Stimulated activated CD4-positive, alpha-beta T cell treated with anti-CD3 and anti-CD28 coated beads, Interleukin-1b, Interleukin-23, amount 100 ng/mL, for 48 hours (primary cell): ENCODE data around the gene CEP290.
A peak's percentile ranks its signal among the peaks of the same experiment; 100 is the strongest.
"Not testable (repeated sequence)": the region's sequence is repeated elsewhere in the genome, so short reads cannot be mapped to it uniquely, and the experiment has no call there.

Experiments used
- DNase-seq: peaks from one replicate; pipeline ENCODE4 v3.0.0-alpha.2; 2020

Gene CEP290

GRCh38 chr12:88144037-88144436, 2.1 kb upstream of the CEP290 start:
- no peak for DNase-seq

DNA sequence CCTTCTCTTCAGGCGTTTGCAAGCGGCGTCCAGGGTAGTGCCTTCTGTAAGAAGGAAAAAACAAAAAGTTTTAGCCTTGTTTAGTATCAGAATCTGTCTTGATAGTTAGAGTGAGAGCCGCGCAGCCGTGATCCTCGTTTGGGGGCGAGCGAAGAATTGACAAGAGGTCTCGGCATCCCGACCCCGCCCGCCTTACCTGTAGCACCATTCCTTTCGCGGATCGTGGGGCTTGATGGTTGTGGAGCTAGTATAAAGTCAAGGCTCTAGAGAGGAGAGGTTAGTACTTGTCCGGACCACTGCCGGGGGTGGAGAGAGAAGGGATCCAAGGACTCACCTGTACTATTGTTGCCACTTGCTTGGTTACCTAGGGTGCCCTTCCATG, 713 bp upstream of the CEP290 start:
- DNase-seq: peak; percentile 6

- no peak for DNase-seq
Observed at GRCh38 chr12:88141425-88141773, 489 bp downstream of the CEP290 start.

DNA sequence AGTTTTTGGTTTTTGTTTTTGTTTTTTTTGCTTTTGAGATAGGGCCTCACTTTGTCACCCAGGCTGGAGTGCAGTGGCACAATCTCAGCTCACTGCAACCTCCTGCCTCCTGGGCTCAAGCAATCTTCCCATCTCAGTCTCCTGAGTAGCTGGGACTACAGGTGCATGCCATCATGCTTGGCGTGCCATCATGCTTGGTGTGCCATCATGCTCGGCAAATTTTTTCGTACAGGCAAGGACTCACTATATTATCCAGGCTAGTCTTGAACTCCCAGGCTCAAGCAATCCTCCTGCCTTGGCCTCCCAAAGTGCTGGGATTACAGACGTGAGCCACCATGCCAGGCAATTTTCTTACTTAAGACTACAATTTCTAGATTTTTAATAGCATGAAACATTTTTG, 2.2 kb downstream of the CEP290 start:
- DNase-seq: not testable (repeated sequence)

DNA sequence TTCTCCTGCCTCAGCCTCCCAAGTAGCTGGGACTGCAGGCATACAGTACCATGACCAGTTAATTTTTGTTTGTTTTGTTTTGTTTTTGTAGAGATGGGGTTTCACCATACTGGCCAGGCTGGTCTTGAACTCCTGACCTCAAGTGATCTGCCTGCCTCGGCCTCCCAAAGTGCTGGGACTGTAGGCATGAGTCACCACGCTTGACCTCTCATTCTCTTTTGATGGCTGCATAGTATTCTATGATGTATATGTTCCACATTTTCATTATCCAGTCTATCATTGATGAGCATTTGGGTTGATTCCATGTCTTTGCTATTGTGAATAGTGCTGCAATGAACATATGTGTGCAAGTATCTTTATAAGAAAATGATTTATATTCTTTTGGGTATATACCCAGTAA, 8.7 kb downstream of the CEP290 start:
- DNase-seq: not testable (repeated sequence)

GRCh38 chr12:88132392-88132791, 9.5 kb downstream of the CEP290 start:
- DNase-seq: no peak

DNA sequence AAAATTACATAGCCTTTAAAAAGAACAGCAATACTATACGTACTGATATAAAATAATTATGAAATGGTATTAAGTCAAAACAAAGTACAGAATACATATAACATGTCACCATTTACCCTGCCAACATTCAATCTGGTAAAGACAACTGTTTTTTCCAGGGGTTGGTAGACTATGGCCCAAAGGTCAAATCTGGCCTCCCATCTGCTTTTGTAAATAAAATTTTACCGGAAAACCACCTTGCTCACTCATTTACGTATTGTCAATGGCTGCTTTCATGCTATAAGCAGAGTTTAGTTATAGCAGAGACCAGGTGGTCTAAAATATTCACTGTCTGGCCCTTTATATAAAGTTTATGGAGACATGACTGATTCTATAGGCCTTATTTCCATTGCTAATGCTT, 14.0 kb downstream of the CEP290 start:
- no peak for DNase-seq

- no peak for DNase-seq
Observed at GRCh38 chr12:88127099-88127498, 14.8 kb downstream of the CEP290 start.

- no peak for DNase-seq
Observed at GRCh38 chr12:88122666-88123065, 19.2 kb downstream of the CEP290 start.

- DNase-seq: no peak
Observed at GRCh38 chr12:88113871-88114270, 28.0 kb downstream of the CEP290 start.

DNA sequence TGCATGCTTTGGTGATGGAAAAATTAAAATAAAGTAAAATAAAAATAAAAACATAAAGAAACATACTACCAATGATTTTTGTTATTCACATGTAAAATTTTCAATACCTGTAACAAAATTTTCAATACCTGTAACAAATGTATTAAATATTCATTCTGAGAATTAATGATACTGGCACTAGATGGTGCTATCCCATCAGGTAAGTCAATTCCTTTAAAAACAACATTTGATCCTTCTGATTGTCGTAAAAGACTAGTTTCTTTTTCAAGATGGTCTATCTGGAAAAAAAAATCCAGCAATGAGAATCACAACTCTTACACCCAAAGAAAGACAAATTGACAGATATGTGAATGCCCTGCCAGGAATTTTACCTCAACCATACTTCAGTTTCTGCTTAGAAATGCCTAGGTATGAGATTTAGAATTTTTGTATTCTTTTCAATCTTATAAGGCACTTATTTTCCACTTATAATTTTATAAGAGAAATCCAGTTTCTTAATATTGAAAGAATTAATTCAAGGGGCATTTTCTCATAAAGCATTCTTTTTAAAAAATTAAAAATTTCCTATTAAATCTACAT, 30.7 kb downstream of the CEP290 start:
- no peak for DNase-seq

DNA sequence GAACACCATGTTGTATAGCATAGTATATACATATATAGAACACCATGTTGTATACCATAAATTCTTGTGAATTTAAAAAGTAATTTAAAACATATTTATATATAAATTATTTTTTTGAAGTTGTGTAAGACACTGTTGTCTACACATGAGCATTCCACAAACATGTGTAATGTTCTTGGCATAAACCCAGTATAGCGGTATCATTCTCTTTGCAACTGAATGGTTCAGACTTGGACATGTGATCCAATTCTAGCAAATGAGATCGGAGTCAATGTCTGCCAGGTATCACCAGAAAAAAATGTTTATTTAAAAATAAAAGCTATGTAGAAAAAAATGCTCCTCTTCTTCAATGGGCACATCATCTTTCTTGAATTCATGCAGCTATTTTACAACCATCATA, 33.9 kb downstream of the CEP290 start:
- DNase-seq: no peak

DNA sequence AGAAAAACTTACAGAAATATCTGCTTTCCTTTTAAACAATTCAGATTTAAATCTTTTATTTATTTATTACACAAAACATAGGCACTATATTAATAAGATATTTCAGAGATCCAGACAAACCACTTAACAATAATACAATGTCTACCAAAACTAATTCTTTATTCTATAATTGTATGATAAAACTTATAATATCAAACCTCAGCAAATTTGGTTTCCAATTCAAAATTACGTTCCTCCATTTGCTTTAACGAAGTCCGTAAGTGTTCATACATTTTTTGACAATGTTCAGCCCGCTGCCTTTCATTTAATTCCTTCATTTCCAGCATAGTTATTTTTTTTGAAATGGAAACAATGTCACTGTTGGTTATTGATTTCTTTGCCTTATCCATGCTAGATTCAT, 48.3 kb downstream of the CEP290 start:
- no peak for DNase-seq

GRCh38 chr12:88092771-88093170, 49.1 kb downstream of the CEP290 start:
- DNase-seq: no peak

DNA sequence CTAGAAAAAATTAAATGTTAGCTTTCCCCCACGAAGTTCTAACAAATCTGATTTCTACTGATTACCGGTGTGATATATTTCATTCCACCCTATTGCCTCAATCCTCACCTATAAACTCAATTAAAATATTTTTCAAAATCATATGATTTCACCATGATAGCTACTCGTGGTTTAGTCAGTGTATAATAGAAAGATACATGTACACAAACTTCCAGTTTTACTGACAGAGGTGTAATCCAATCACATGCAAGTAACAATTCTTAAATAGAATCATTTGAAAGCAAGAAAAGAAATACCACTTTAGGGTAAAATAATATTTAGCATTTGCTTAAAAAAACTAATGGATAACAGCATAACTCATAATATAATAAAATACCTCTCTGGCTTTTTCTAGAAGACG, 57.7 kb downstream of the CEP290 start:
- DNase-seq: no peak

DNA sequence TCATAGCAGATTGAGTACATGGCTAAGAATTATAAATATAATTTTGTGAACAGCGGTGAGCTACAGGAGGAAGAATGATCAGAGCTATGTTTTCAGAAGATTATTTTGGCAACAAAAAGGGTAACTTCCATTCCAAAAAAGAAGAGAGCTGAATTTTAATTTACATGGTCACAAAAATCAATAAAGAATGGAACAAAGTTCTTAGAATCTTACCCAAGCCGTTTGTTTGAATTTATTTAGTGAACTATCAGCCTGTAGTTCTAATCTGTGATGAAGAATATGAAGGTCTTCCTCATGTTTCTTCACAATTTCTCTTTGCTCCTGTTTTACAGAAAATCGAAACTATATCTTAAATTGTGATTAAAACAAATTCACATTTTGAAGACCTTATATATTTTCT, 58.3 kb downstream of the CEP290 start:
- no peak for DNase-seq

DNA sequence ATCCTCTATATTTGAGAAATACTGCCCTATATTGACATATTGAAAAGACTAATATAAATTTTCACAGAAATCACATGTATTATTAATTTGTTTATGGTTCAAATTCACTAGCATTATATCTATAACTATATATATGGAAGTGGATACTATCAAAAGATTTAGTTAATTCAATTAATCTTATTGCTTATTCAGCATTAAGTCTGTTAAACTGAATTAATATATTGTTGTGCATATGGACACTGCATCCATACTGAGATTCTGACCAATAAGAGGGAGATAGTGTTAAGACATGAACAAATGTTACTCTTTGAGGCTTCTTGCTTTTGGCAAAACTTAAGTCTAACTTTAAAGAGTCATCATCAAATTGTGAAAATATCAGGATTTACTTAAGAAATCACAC, 60.6 kb downstream of the CEP290 start:
- no peak for DNase-seq

DNA sequence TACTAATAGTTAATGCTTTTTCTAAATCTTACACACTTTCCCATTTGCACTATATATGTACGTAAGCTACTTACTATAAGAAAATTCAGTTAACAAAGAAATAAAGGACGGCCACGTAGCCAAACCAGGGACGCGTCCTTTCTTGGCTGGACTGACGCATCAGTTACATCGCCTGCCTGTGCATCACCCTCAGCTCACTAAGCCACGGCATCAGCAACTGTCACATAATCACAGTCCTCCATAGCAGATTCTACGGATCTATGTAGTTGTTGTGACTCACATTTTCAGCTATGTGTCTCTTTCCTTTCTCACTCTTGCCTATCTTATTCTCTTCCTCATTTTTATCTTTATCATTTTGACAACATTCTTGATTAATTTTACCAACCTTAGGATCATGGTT, 74.6 kb downstream of the CEP290 start:
- no peak for DNase-seq

GRCh38 chr12:88063375-88063774, 78.5 kb downstream of the CEP290 start:
- no peak for DNase-seq

- no peak for DNase-seq
Observed at GRCh38 chr12:88062474-88062873, 79.4 kb downstream of the CEP290 start.

GRCh38 chr12:88058719-88059077, 83.2 kb downstream of the CEP290 start:
- DNase-seq: no peak

DNA sequence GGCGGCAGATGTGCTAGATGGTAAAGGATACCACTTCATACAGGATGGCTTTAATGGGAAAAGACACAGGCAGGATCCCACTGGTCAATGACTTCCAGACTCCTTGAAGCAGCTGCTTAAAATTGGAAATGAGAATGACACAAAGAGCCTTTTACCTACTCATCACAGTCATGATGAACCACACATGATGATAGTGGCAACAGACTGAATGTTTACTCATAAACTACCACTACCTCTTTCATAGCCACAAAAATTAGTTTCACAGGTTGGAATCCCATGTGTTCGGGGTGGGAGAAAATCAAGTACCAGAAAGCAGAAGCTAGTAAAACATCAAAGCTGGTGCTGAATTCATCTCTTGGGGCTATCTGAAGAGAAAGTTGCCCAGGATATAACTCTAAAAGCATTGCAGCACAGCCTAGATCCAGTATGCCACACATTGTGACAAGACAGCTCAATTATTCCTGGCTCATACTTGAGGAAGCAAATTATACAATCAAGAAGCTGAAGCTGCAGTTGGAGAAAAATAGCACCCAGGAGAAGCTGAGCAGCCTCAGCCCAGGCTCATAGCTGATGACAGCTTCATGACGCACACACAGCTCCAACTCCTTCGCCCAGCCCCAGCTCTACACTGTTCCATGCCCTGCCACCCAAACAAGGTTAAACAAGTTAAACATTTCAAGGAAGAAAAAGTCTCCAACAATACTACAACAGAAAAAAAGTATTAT, 83.7 kb downstream of the CEP290 start:
- no peak for DNase-seq

GRCh38 chr12:88056571-88056970, 85.3 kb downstream of the CEP290 start:
- no peak for DNase-seq

DNA sequence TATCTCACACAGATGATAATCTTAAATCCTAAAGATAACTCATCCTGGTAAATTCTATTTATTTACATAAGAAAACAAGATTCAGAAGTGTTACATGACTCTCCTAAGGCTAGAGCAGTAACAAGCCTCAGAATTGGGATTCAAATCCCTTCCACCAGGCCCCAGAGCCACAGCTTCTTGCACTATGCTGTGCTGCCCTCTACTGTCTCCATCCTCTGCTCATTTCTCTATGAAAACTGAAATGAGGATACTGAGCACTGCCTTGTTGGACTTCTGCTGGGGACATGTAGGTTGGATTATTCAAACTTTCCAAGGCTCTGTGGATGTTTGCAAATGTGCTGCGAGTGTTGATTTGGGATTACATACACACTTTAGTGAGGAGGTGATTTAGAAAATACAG, 89.2 kb downstream of the CEP290 start:
- no peak for DNase-seq

- DNase-seq: no peak
Observed at GRCh38 chr12:88044035-88044434, 97.9 kb downstream of the CEP290 start.
